ENCODE measurements around the gene ANKRD12.

DNA sequence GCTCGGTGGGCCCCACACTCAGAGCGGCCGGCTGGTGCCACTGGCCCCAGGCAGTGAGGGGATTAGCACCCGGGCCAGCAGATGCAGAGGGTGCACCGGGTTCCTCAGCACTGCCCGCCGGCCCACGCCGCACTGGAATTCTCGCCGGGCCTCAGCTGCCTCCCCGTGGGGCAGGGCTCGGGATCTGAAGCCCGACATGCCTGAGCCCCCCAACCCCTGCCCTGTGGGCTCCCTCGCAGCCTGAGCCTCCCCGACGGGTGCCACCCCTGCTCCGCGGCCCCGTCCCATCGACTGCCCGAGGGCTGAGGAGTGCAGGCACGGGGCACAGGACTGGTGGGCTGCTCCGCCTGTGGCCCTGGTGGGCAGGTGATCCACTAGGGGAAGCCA lies 160.4 kb downstream of the ANKRD12 start:
- TF ChIP-seq POLR2A (IDR thresholded peaks at IDR 0.05; ENCODE audit: low read depth, low read length) (no peak), POLR2AphosphoS5 (IDR thresholded peaks at IDR 0.05; ENCODE audit: low read depth, low read length) (no peak), TAF1 (IDR thresholded peaks at IDR 0.05; ENCODE audit: low read depth, low read length) (no peak), PAX5 (IDR thresholded peaks at IDR 0.05; ENCODE audit: insufficient read depth, low read length, severe bottlenecking) (no peak), SPI1 (IDR thresholded peaks at IDR 0.05; ENCODE audit: low read depth, low read length) (no peak)
